Upper lobe of left lung (tissue), 6 donors: ENCODE measurements around the gene TACC2. TPM values are rescaled to one million over a fixed set of nuclear protein-coding genes. Genes with fewer than 3 reads are reported as not detected.

Source experiments
- ATAC-seq, 2 donors: fragments of 200-7000 bp; cut with Tn5 transposase; one replicate each; pipeline ENCODE4 v1.9.1; 2022; ENCODE audit warnings: mild to moderate bottlenecking in 2 of 2, moderate library complexity in 2 of 2; ENCODE audit not compliant: low FRiP score in 2 of 2
- DNase-seq, 2 donors: peaks; one replicate each; pipeline ENCODE4 v3.0.0-alpha.2; 2019 to 2020
- H3K27ac ChIP-seq, 4 donors: fragments of 200-600 bp; sonication (generic); one replicate each; pipeline ENCODE4 v1.5.1; 2016 to 2019
- H3K27me3 ChIP-seq, 4 donors: fragments of 200-600 bp; sonication (generic); one replicate each; pipeline ENCODE4 v1.5.1; 2017 to 2019
- H3K36me3 ChIP-seq, 4 donors: fragments of 200-600 bp; sonication (generic); one replicate each; pipeline ENCODE4 v1.5.1; 2016 to 2019
- H3K4me1 ChIP-seq, 4 donors: fragments of 200-600 bp; sonication (generic); one replicate each; pipeline ENCODE4 v1.5.1; 2018 to 2019
- H3K4me3 ChIP-seq, 4 donors: fragments of 200-600 bp; sonication (generic); one replicate each; pipeline ENCODE4 v1.5.1; 2017 to 2019; ENCODE audit warnings: mild to moderate bottlenecking in 2 of 4, moderate library complexity in 1 of 4
- H3K9me3 ChIP-seq, 4 donors: fragments of 200-600 bp; sonication (generic); one replicate each; pipeline ENCODE4 v1.5.1; 2018 to 2019
- CTCF ChIP-seq, 6 experiments: fragments of 450-650 bp in 4 of 6; fragments of 200-600 bp in 2 of 6; sonication (generic) in 2 of 6; IDR thresholded peaks; one replicate each; pipeline ENCODE4 v1.5.1; 2016 to 2019; ENCODE audit warnings: antibody characterized with exemption in 6 of 6
- EP300 ChIP-seq, 4 donors: sonication (generic); formaldehyde crosslinking; IDR thresholded peaks; one replicate each; pipeline ENCODE4 v1.5.1; 2017; ENCODE audit warnings: antibody characterized with exemption in 4 of 4, control low read depth in 2 of 4
- POLR2A ChIP-seq, 4 donors: fragments of 450-650 bp; IDR thresholded peaks; one replicate each; pipeline ENCODE4 v1.5.1; 2016 to 2017; ENCODE audit warnings: antibody characterized with exemption in 4 of 4, mild to moderate bottlenecking in 2 of 4
- POLR2AphosphoS5 ChIP-seq, 2 donors: sonication (generic); formaldehyde crosslinking; IDR thresholded peaks; one replicate each; pipeline ENCODE4 v1.5.1; 2017; ENCODE audit warnings: antibody characterized with exemption in 2 of 2
- WGBS, 2 donors: methylation state at CpG; one replicate each; pipeline ENCODE4 v1.1.5; 2017 to 2018; 5-methylcytosine and 5-hydroxymethylcytosine counted together
- total RNA-seq, 6 donors: library from RNA; depleted of rRNA in 4 of 6; stranded (reverse); fragments of >200 nt in 4 of 6; gene quantifications; one replicate each; pipeline versions ENCODE4 v1.1.0 to v1.2.1, GENCODE V29; 2016 to 2021
- donor health status: DM: no; HTN: no; CAD: no; lungs with moderate emphysema.
- donor health status: DM: no; HTN: yes; CAD: no; lungs with severe emphysema.

TACC2 gene
- total RNA-seq, 6 donors from 2014 or later = 158 to 701 (median 386) TPM

DNA sequence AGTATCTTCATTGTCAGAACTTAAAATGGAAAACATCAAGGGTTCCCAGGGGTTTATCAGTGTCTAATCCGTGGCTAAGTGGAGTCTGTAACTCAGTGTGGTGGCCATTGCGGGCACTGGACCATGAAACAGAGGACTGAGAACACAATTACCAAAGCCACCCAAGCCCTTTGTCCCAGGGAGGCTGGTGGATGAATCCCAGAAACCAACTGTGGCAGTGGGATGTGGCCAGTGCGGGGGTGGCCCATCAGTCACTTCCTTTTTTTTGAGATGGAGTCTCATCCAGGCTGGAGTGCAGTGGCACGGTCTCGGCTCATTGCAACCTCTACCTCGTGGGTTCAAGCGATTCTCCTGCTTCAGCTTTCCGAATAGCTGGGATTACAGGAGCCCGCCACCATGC, 61.8 kb downstream of the TACC2 start:
- ATAC-seq (no peak), DNase-seq (no peak)
- peaks cover 10 to 26% (median 17%) of the 10 kb centered on the region in 4 donors for H3K4me1 ChIP-seq
- 88 to 94% methylated on average over 9 of the region's 9 CpGs for whole genome bisulfite sequencing, 2 donors
- H3K27ac ChIP-seq = no peak overlapping the region
- TF ChIP-seq CTCF (IDR thresholded peaks at IDR 0.05) (no peak), POLR2AphosphoS5 (IDR thresholded peaks at IDR 0.05) (no peak), POLR2A (IDR thresholded peaks at IDR 0.05) (no peak), EP300 (IDR thresholded peaks at IDR 0.05) (no peak)
- no peak overlapping the region for H3K4me3 ChIP-seq
- H3K27me3 ChIP-seq = no peaks in the 10 kb centered on the region
- H3K36me3 ChIP-seq = no peaks in the 10 kb centered on the region
- no peaks in the 10 kb centered on the region for H3K9me3 ChIP-seq

DNA sequence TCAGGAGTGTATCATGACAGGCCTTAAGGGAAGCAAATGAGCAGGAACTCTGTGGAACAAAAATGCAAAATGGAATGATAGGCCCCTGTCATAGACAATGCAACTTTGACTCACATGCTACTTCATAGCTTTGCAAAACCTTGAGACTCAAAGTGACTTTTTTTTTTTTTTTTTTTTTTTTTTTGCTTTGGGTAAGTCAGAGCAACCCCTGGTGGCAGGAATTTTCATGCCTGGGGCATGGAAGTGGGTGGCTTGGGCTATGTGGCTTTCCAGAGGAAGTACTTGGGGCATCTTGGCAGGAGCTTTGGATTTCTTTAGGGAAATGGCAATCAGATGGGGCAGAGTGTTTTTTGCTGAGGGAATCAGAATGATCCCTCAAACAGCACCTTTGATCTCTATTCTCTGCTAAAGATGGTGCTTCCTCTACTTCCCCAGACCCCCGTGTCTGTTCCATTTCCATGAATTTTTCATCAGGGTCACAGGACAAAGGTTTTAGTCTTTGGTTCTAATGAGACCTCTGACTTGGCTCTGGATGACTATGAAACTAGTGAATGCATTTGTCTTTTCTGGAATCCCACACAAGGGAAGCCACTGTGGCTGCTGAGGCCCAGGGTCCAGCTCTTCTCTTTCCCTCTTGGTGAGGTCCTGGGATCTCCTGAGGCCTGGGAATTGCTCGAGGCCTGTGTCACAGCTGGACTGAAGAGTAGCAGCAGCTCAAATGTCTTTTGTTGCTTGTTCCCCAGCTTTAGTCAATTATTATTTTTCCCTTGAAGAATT, 62.8 kb downstream of the TACC2 start:
- ATAC-seq (peak; percentile 48 to 69), DNase-seq (peak in 1 of 2 donors; percentile 82)
- H3K27ac ChIP-seq = peak overlapping the region; percentile 16 to 69 (median 62)
- peaks cover 11 to 34% (median 19%) of the 10 kb centered on the region in 4 donors for H3K4me1 ChIP-seq
- TF ChIP-seq CTCF (IDR thresholded peaks at IDR 0.05) = peak in 5 of 6 experiments; percentile 50 to 68 (median 62)
- TF ChIP-seq EP300 (IDR thresholded peaks at IDR 0.05) = no peak
- 68 to 80% methylated on average over 2 of the region's 2 CpGs for WGBS, 2 donors
- no peaks in the 10 kb centered on the region for H3K36me3 ChIP-seq
- H3K27me3 ChIP-seq = no peaks in the 10 kb centered on the region
- H3K9me3 ChIP-seq = no peaks in the 10 kb centered on the region
- H3K4me3 ChIP-seq = no peak overlapping the region

DNA sequence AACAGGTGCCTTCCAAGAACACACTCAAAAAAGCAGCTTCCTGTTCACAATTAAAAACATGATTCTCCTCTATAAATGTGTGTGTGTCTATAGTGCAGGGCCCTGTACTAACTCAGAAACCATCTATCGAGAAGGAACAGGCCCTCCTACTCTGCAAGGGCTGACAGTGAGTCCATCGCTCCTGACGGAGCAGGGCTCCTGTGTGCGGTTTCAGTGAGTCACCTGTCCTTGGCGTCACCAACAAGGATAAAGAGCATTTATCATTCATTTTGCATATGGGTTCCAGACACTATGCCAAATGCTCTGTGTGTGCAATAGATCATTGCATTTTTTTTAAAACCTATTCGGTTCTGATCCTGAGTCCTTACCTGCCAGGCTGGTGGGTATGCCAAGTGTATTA, 63.7 kb downstream of the TACC2 start:
- WGBS, 2 donors = 91 to 97% methylated on average over 6 of the region's 6 CpGs
- DNase-seq = no peak
- TF ChIP-seq POLR2A (IDR thresholded peaks at IDR 0.05) = no peak
- TF ChIP-seq CTCF (IDR thresholded peaks at IDR 0.05) = no peak
- no peak for TF ChIP-seq POLR2AphosphoS5 (IDR thresholded peaks at IDR 0.05)
- TF ChIP-seq EP300 (IDR thresholded peaks at IDR 0.05) = no peak

DNA sequence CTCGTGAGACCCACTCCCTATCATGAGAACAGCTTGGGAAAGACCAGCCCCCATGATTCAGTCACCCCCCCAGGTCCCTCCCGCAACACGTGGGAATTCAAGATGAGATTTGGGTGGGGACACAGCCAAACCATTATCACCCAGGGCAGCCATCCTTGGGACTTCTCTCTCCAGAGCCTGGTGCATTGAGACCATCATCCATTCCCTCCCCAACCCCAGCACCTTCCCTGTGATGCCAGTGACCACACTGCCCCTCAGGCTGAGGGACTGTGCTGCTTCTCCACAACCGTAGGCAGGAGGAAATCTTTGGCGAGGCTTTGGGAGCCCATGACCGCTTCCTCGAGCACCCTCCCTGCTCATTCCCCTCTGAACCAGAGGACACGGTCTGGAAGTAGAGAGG, 64.4 kb downstream of the TACC2 start:
- no peak overlapping the region for H3K4me3 ChIP-seq
- no peak for TF ChIP-seq EP300 (IDR thresholded peaks at IDR 0.05)
- TF ChIP-seq POLR2AphosphoS5 (IDR thresholded peaks at IDR 0.05) = no peak
- no peak for TF ChIP-seq POLR2A (IDR thresholded peaks at IDR 0.05)
- no peak for TF ChIP-seq CTCF (IDR thresholded peaks at IDR 0.05)
- H3K27me3 ChIP-seq = no peaks in the 10 kb centered on the region
- H3K27ac ChIP-seq = peak overlapping the region in 3 of 4 donors; percentile 63 to 81 (median 71)
- no peak for DNase-seq
- H3K9me3 ChIP-seq = no peaks in the 10 kb centered on the region
- no peaks in the 10 kb centered on the region for H3K36me3 ChIP-seq
- WGBS, 2 donors = 83 to 93% methylated on average over 5 to 8 of the region's 8 CpGs
- no peak for ATAC-seq
- H3K4me1 ChIP-seq = peaks cover 14 to 34% (median 23%) of the 10 kb centered on the region in 4 donors

More for the DNA sequence above, 63.7 kb downstream of the TACC2 start:
- no peak overlapping the region for H3K4me3 ChIP-seq
- peaks cover 14 to 34% (median 23%) of the 10 kb centered on the region in 4 donors for H3K4me1 ChIP-seq
- no peaks in the 10 kb centered on the region for H3K36me3 ChIP-seq
- H3K27ac ChIP-seq = peak overlapping the region in 1 of 4 donors; percentile 63
- H3K9me3 ChIP-seq = no peaks in the 10 kb centered on the region
- no peak for ATAC-seq
- H3K27me3 ChIP-seq = no peaks in the 10 kb centered on the region
